ENCODE measurements around the gene WASHC2A. TPM values are rescaled to one million over a fixed set of nuclear protein-coding genes. Genes with fewer than 3 reads are reported as not detected.
"Not testable (repeated sequence)": the region's sequence is repeated elsewhere in the genome, so short reads cannot be mapped to it uniquely, and the experiment has no call there.

Gene WASHC2A
- total RNA-seq = 53.6 TPM
- long read RNA-seq, full-length matches to known transcripts = 52 of 111 reads
- long read RNA-seq, partial matches to known transcripts = 13 of 111 reads
- long read RNA-seq, other reads (novel, unspliced or antisense) = 46 of 111 reads

GRCh38 chr10:50067546-50068351 is at the start of gene WASHC2A:
Gene WASHC2A, plus strand, starts transcription at chr10:50067954. Its CDS starts 52 bp downstream, at chr10:50068006.
- peak within 1 kb of the TSS; percentile 85 for H3K27ac ChIP-seq

DNA sequence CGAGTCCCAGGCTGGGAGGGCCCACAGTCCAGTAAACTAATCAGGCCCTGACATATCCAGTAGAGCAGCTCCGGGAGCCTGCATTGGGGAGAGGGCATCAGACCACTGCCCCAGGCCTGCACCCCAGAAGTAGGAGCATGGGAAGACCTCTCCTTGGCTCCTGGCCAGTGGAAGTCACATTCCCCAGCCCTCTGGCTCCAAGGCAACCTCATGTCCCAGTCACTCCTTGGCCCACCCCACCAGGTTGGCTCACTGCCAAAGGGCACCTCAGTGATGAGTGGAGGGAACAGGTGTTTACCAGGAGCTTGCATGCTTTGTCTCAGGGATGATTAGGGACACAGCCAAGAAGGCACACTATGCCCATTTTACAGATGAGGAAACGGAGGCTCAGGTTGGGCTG is 48.5 kb upstream of the WASHC2A start:
- H3K27ac ChIP-seq; DNase-seq; H3K4me1 ChIP-seq; H3K27me3 ChIP-seq; H3K9me3 ChIP-seq; ATAC-seq; H3K36me3 ChIP-seq; intact Hi-C loops (cut with DNase I); H3K4me3 ChIP-seq: not testable (repeated sequence)

More at GRCh38 chr10:50067546-50068351, at the start of gene WASHC2A:
- H3K9me3 ChIP-seq; intact Hi-C loops (cut with DNase I); H3K27me3 ChIP-seq; H3K36me3 ChIP-seq; H3K4me1 ChIP-seq: not testable (repeated sequence)
- DNase-seq (peak; percentile 96), ATAC-seq (peak; percentile 97)
- peak within 1 kb of the TSS; percentile 72 for H3K4me3 ChIP-seq

DNA sequence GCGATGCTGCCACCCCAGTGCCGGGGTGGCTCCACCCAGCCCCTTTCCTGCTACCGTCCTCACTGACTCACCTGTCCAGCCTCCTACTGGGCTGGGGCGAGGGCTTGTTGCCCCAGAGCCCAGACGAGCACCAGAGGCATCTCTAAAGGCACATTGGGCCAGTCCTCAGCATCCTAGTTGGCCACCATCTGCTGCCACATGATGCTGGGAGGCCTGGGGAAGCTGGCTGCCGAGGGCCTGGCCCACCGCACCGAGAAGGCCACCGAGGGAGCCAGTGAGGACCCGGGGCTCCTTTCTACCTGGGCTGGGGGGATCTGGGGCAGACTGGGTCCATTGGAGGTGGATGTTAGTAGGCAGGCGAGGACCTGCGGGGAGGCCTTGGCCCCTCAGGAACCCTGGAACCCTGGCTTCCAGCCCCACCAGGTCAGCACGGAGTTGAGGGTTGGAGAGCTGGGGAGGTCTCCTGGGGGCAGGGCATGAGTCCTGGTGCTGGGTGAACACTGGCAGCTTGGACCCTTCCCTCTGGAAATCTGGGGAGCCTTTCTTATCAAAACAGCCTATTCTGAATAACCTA is 47.2 kb upstream of the WASHC2A start:
- H3K4me1 ChIP-seq; DNase-seq; H3K27me3 ChIP-seq; H3K4me3 ChIP-seq; ATAC-seq; H3K27ac ChIP-seq; H3K36me3 ChIP-seq; H3K9me3 ChIP-seq; intact Hi-C loops (cut with DNase I): not testable (repeated sequence)

DNA sequence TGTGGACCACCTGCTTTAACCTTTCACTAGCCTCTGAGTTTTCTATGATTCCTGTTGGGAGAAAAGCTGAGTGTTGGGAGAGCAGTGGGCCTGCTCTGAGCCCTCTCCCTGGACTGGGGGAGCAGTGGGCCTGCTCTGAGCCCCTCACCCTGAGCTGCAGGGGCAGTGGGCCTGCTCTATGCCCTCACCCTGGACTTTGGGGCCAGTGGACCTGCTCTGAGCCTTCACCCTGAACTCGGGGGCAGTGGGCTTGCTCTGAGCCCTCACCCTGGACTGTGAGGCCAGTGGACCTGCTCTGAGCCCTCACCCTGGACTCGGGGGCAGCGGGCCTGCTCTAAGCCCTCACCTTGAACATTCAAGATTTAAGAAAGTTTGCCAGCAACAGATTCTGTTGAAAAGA is 46.1 kb upstream of the WASHC2A start:
- no peak overlapping the region for H3K4me3 ChIP-seq
- no peak for TF ChIP-seq CTCF (IDR thresholded peaks at IDR 0.05)
- H3K9me3 ChIP-seq = no peaks in the 10 kb centered on the region
- H3K27ac ChIP-seq = no peak overlapping the region
- ATAC-seq = no peak
- no peaks in the 10 kb centered on the region for H3K36me3 ChIP-seq
- intact Hi-C loops (cut with DNase I) = no loop called here
- no peak for DNase-seq
- no peaks in the 10 kb centered on the region for H3K4me1 ChIP-seq
- peaks cover 10% of the 10 kb centered on the region for H3K27me3 ChIP-seq

- H3K4me3 ChIP-seq; H3K27ac ChIP-seq; intact Hi-C loops (cut with DNase I); H3K36me3 ChIP-seq; H3K9me3 ChIP-seq; H3K4me1 ChIP-seq; ATAC-seq; DNase-seq: not testable (repeated sequence)
- peaks cover 10% of the 10 kb centered on the region for H3K27me3 ChIP-seq
Measured at GRCh38 chr10:50024716-50025383, 42.9 kb upstream of the WASHC2A start.

GRCh38 chr10:50025627-50026026 is 42.1 kb upstream of the WASHC2A start:
- no peaks in the 10 kb centered on the region for H3K9me3 ChIP-seq
- H3K4me3 ChIP-seq = no peak overlapping the region
- peaks cover 10% of the 10 kb centered on the region for H3K27me3 ChIP-seq
- no peaks in the 10 kb centered on the region for H3K4me1 ChIP-seq
- H3K36me3 ChIP-seq = no peaks in the 10 kb centered on the region
- intact Hi-C loops (cut with DNase I) = no loop called here
- no peak for TF ChIP-seq CTCF (IDR thresholded peaks at IDR 0.05)
- no peak for DNase-seq
- ATAC-seq = no peak
- no peak overlapping the region for H3K27ac ChIP-seq

DNA sequence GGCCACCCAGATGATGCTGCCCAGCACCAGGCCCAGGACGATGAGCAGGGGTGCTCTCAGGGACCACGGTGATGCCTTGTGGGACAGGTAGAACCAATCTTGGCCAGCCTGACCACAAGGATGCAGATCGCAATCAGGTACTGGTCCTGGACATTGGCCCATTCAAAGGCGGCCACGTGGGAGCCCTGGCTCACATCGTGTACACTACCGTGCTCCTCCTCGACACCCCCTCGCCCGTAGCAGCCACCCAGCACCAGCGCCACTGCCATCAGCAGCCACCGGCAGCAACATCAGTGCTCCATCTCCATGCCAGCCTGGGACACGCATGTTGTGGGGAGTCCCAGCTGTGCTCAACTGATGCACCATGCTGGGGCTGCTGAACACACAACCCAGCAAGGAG is 40.6 kb upstream of the WASHC2A start:
- intact Hi-C loops (cut with DNase I) = no loop called here
- ATAC-seq (peak; percentile 17), DNase-seq (no peak)
- no peaks in the 10 kb centered on the region for H3K36me3 ChIP-seq
- H3K4me1 ChIP-seq = no peaks in the 10 kb centered on the region
- H3K4me3 ChIP-seq = no peak overlapping the region
- no peak for TF ChIP-seq CTCF (IDR thresholded peaks at IDR 0.05)
- peaks cover 10% of the 10 kb centered on the region for H3K27me3 ChIP-seq
- no peak overlapping the region for H3K27ac ChIP-seq
- H3K9me3 ChIP-seq = no peaks in the 10 kb centered on the region
